ENCODE measurements around the gene CAND2. TPM values are rescaled to one million over a fixed set of nuclear protein-coding genes. Genes with fewer than 3 reads are reported as not detected.

CAND2 gene
- total and polyA plus RNA-seq, 7 donors: 0.60 to 24.9 (median 12.5) TPM; not detected in 1

- TF ChIP-seq EP300 (IDR thresholded peaks at IDR 0.05) (no peak), POLR2AphosphoS5 (IDR thresholded peaks at IDR 0.05) (no peak), POLR2A (IDR thresholded peaks at IDR 0.05) (no peak)
- 89 to 92% methylated on average over 8 of the region's 8 CpGs for WGBS, 2 donors
- peaks cover 31 to 84% (median 34%) of the 10 kb centered on the region in 4 donors for H3K36me3 ChIP-seq
Observed at GRCh38 chr3:12818273-12818672, 21.8 kb downstream of the CAND2 start.

GRCh38 chr3:12818773-12819172, 22.3 kb downstream of the CAND2 start:
- no peak overlapping the region for H3K27ac ChIP-seq
- peaks cover 27 to 79% (median 33%) of the 10 kb centered on the region in 4 donors for H3K36me3 ChIP-seq
- no peaks in the 10 kb centered on the region for H3K27me3 ChIP-seq
- WGBS, 2 donors: 75 to 76% methylated on average over 5 of the region's 5 CpGs
- no peak for DNase-seq
- no peak overlapping the region for H3K4me3 ChIP-seq
- no peaks in the 10 kb centered on the region for H3K9me3 ChIP-seq
- no peak for TF ChIP-seq CTCF (IDR thresholded peaks at IDR 0.05)
- no peak for TF ChIP-seq POLR2A (IDR thresholded peaks at IDR 0.05)
- no peak for TF ChIP-seq EP300 (IDR thresholded peaks at IDR 0.05)
- no peak for TF ChIP-seq POLR2AphosphoS5 (IDR thresholded peaks at IDR 0.05)
- no peaks in the 10 kb centered on the region for H3K4me1 ChIP-seq
- intact Hi-C loops (cut with DNase I): no loop called here

More at GRCh38 chr3:12818273-12818672, 21.8 kb downstream of the CAND2 start:
- Histone ChIP-seq H3K4me3 (no peak overlapping the region), H3K4me1 (no peaks in the 10 kb centered on the region), H3K27me3 (no peaks in the 10 kb centered on the region), H3K27ac (no peak overlapping the region), H3K9me3 (no peaks in the 10 kb centered on the region)
- no peak for DNase-seq
- intact Hi-C loops (cut with DNase I): no loop called here

- Histone ChIP-seq H3K27ac (no peak overlapping the region), H3K4me1 (no peaks in the 10 kb centered on the region), H3K9me3 (no peaks in the 10 kb centered on the region), H3K36me3 (peaks cover 19 to 76% (median 27%) of the 10 kb centered on the region in 4 donors), H3K4me3 (no peak overlapping the region), H3K27me3 (no peaks in the 10 kb centered on the region)
- no peak for TF ChIP-seq CTCF (IDR thresholded peaks at IDR 0.05)
- no peak for TF ChIP-seq EP300 (IDR thresholded peaks at IDR 0.05)
- TF ChIP-seq POLR2A (IDR thresholded peaks at IDR 0.05): no peak
- no peak for TF ChIP-seq POLR2AphosphoS5 (IDR thresholded peaks at IDR 0.05)
- WGBS, 2 donors: 42 to 66% methylated on average over 8 of the region's 8 CpGs
- intact Hi-C loops (cut with DNase I): no loop called here
- no peak for DNase-seq
Observed at GRCh38 chr3:12822725-12823373, 26.4 kb downstream of the CAND2 start.

GRCh38 chr3:12824299-12824698, 27.8 kb downstream of the CAND2 start:
- intact Hi-C loops (cut with DNase I): no loop called here
- Histone ChIP-seq H3K27ac (no peak overlapping the region), H3K4me1 (no peaks in the 10 kb centered on the region), H3K4me3 (no peak overlapping the region), H3K36me3 (peaks cover 6 to 77% (median 31%) of the 10 kb centered on the region in 4 donors), H3K9me3 (no peaks in the 10 kb centered on the region), H3K27me3 (no peaks in the 10 kb centered on the region)
- TF ChIP-seq EP300 (IDR thresholded peaks at IDR 0.05): no peak
- no peak for TF ChIP-seq CTCF (IDR thresholded peaks at IDR 0.05)
- no peak for TF ChIP-seq POLR2AphosphoS5 (IDR thresholded peaks at IDR 0.05)
- TF ChIP-seq POLR2A (IDR thresholded peaks at IDR 0.05): no peak
- DNase-seq: no peak
- 84 to 90% methylated on average over 7 of the region's 7 CpGs for WGBS, 2 donors

- no peak for DNase-seq
- no peak overlapping the region for H3K27ac ChIP-seq
- H3K36me3 ChIP-seq: peaks cover 6 to 78% (median 31%) of the 10 kb centered on the region in 4 donors
- H3K27me3 ChIP-seq: no peaks in the 10 kb centered on the region
- 68 to 84% methylated on average over 8 of the region's 8 CpGs for WGBS, 2 donors
- no peaks in the 10 kb centered on the region for H3K4me1 ChIP-seq
- intact Hi-C loops (cut with DNase I): no loop called here
- TF ChIP-seq CTCF (IDR thresholded peaks at IDR 0.05) (no peak), POLR2A (IDR thresholded peaks at IDR 0.05) (no peak), POLR2AphosphoS5 (IDR thresholded peaks at IDR 0.05) (no peak), EP300 (IDR thresholded peaks at IDR 0.05) (no peak)
- H3K4me3 ChIP-seq: no peak overlapping the region
- no peaks in the 10 kb centered on the region for H3K9me3 ChIP-seq
Observed at GRCh38 chr3:12825156-12825555, 28.7 kb downstream of the CAND2 start.
